Activated naive CD8-positive, alpha-beta T cell (primary cell): Measurements from ENCODE around the gene ABCC6.
"Not testable (repeated sequence)": the region's sequence is repeated elsewhere in the genome, so short reads cannot be mapped to it uniquely, and the experiment has no call there.

Source experiments
- H3K27ac Mint-ChIP-seq: one replicate; pipeline ENCODE4 v1.8.0; 2021; ENCODE audit warnings: mixed read lengths
- H3K27me3 Mint-ChIP-seq: one replicate; pipeline ENCODE4 v1.8.0; 2021; ENCODE audit warnings: mixed read lengths
- H3K36me3 Mint-ChIP-seq: one replicate; pipeline ENCODE4 v1.8.0; 2021; ENCODE audit warnings: mixed read lengths
- H3K4me1 Mint-ChIP-seq: one replicate; pipeline ENCODE4 v1.8.0; 2021; ENCODE audit warnings: low read depth, mixed read lengths
- H3K4me3 Mint-ChIP-seq: one replicate; pipeline ENCODE4 v1.8.0; 2021; ENCODE audit warnings: mild to moderate bottlenecking, mixed read lengths
- H3K9me3 Mint-ChIP-seq: one replicate; pipeline ENCODE4 v1.8.0; 2021; ENCODE audit warnings: low read depth, mixed read lengths

ABCC6 gene

GRCh38 chr16:16205864-16206263 is 17.4 kb downstream of the ABCC6 start:
- not testable (repeated sequence) for H3K27me3 Mint-ChIP-seq, H3K4me1 Mint-ChIP-seq, H3K4me3 Mint-ChIP-seq, H3K27ac Mint-ChIP-seq, H3K36me3 Mint-ChIP-seq, H3K9me3 Mint-ChIP-seq

GRCh38 chr16:16204552-16204951 is 18.7 kb downstream of the ABCC6 start:
- not testable (repeated sequence) for H3K27me3 Mint-ChIP-seq, H3K36me3 Mint-ChIP-seq, H3K4me1 Mint-ChIP-seq, H3K4me3 Mint-ChIP-seq, H3K27ac Mint-ChIP-seq, H3K9me3 Mint-ChIP-seq

GRCh38 chr16:16203494-16203893 is 19.8 kb downstream of the ABCC6 start:
- H3K9me3 Mint-ChIP-seq, H3K27me3 Mint-ChIP-seq, H3K36me3 Mint-ChIP-seq, H3K4me1 Mint-ChIP-seq, H3K27ac Mint-ChIP-seq, H3K4me3 Mint-ChIP-seq: not testable (repeated sequence)

GRCh38 chr16:16202400-16203143 is 20.7 kb downstream of the ABCC6 start:
- H3K36me3 Mint-ChIP-seq, H3K27ac Mint-ChIP-seq, H3K27me3 Mint-ChIP-seq, H3K4me3 Mint-ChIP-seq, H3K9me3 Mint-ChIP-seq, H3K4me1 Mint-ChIP-seq: not testable (repeated sequence)

GRCh38 chr16:16201880-16202279 is 21.4 kb downstream of the ABCC6 start:
- not testable (repeated sequence) for H3K36me3 Mint-ChIP-seq, H3K27ac Mint-ChIP-seq, H3K4me3 Mint-ChIP-seq

DNA sequence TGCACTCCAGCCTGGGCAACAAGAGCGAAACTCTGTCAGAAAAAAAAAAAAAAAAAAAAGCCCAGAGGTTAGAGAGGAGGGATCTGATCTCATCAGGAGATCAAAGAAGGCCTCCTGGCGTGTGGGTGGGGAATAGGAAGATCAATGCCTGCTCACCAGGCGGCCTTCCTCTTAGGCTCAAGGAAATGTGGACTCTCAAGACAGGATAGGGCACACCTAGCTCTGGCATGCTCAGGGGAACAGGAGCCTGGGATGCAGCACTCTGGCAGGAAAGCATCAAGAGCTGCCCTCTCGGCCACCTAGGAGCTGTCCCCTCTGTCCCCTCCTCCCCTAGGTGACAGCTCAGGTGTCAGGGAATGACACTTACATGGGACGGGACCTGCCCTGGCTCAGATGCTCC is 22.9 kb downstream of the ABCC6 start:
- H3K4me1 Mint-ChIP-seq, H3K36me3 Mint-ChIP-seq, H3K27ac Mint-ChIP-seq: not testable (repeated sequence)

More at GRCh38 chr16:16201880-16202279, 21.4 kb downstream of the ABCC6 start:
- not testable (repeated sequence) for H3K4me1 Mint-ChIP-seq, H3K27me3 Mint-ChIP-seq, H3K9me3 Mint-ChIP-seq

DNA sequence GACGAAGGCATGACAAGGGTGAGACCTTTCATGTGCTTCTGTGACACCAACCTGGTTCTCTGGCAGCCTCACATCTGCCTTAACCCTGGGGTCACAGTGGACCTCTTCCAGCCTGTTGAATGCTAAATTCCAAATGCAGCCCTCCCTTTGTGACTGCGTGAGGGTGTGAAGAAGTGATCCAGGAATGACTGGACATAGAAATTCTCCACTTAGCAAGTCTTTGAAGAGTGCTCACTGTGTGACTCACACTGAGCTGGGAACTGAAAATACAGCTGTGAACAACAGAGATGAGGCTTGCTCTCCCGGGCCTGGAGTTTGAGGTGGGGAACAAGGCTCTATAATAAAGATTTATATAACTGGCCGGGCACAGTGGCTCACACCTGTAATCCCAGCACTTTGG is 23.9 kb downstream of the ABCC6 start:
- H3K27me3 Mint-ChIP-seq, H3K4me3 Mint-ChIP-seq: not testable (repeated sequence)

More for the DNA sequence above, 22.9 kb downstream of the ABCC6 start:
- not testable (repeated sequence) for H3K4me3 Mint-ChIP-seq, H3K27me3 Mint-ChIP-seq, H3K9me3 Mint-ChIP-seq

GRCh38 chr16:16197966-16198365 is 25.3 kb downstream of the ABCC6 start:
- Mint-ChIP-seq H3K36me3 (no peaks in the 10 kb centered on the region), H3K9me3 (no peaks in the 10 kb centered on the region), H3K27ac (no peak overlapping the region), H3K4me3 (no peak overlapping the region), H3K4me1 (peaks cover 6% of the 10 kb centered on the region), H3K27me3 (no peaks in the 10 kb centered on the region)

More for the DNA sequence above, 23.9 kb downstream of the ABCC6 start:
- not testable (repeated sequence) for H3K4me1 Mint-ChIP-seq, H3K9me3 Mint-ChIP-seq, H3K36me3 Mint-ChIP-seq, H3K27ac Mint-ChIP-seq

- Mint-ChIP-seq H3K27ac (no peak overlapping the region), H3K27me3 (no peaks in the 10 kb centered on the region), H3K9me3 (no peaks in the 10 kb centered on the region), H3K4me3 (no peak overlapping the region), H3K36me3 (no peaks in the 10 kb centered on the region), H3K4me1 (peaks cover 6% of the 10 kb centered on the region)
These were observed 26.0 kb downstream of the ABCC6 start for GRCh38 chr16:16197331-16197730.

- Mint-ChIP-seq H3K4me3 (no peak overlapping the region), H3K27ac (no peak overlapping the region), H3K36me3 (no peaks in the 10 kb centered on the region), H3K9me3 (no peaks in the 10 kb centered on the region), H3K27me3 (no peaks in the 10 kb centered on the region), H3K4me1 (peaks cover 6% of the 10 kb centered on the region)
These were observed 27.2 kb downstream of the ABCC6 start for GRCh38 chr16:16196099-16196498.

DNA sequence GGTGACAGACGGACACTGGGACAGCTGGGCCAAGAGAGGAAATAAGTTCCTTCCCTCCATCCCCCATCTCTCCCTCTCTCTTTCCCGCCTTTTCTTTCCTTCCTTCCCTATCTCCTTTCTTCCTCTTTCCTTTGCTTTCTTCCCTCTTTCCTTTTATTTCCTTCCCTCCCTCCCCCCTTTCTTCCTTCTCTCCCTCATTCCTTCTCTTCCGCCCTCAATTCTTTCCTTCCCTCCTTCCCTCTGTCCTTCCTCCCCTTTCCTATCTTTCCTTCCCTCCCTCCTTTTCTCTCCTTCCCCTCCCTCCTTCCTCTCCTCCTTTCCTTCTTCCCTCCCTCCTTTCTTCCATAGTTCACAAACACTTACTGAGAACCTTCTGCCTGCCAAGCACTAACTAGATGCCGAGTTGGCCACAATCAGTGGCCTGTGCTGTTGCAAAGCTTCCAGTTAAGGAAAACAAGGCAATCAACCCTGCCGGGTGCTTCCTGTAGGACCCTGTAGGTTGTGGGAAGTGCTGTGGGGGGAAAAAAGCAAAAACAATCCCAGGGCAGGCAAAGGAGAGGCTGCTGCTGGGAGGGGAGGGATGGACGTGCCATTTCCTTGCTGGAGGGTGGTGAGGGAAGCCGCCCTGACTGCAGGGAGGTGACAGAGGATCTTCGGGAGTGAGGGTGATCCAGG is 31.7 kb downstream of the ABCC6 start:
- Mint-ChIP-seq H3K27ac (no peak overlapping the region), H3K9me3 (no peaks in the 10 kb centered on the region), H3K4me3 (no peak overlapping the region), H3K27me3 (peaks cover 2% of the 10 kb centered on the region), H3K4me1 (no peaks in the 10 kb centered on the region), H3K36me3 (no peaks in the 10 kb centered on the region)

- not testable (repeated sequence) for H3K4me1 Mint-ChIP-seq, H3K27ac Mint-ChIP-seq, H3K9me3 Mint-ChIP-seq, H3K36me3 Mint-ChIP-seq, H3K4me3 Mint-ChIP-seq, H3K27me3 Mint-ChIP-seq
These were observed 32.3 kb downstream of the ABCC6 start for GRCh38 chr16:16190966-16191365.

DNA sequence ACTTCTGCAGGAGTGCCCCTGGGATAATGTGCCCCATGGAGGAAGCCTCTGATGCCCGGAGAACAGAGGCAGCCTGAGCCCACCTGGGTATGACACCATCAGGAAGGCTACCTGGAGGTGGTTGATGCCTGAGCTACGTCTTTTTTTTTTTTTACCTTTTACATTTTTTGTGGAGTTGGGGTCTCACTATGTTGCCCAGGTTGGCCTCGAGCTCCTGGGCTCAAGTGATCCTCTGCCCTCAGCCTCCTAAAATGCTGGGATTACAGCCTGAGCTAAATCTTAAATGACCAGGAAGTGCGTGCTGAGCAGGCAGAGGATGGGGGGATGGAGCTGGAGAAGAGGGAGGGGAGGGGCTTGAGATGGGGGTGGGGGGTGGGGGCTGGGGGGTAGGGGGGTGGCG is 32.7 kb downstream of the ABCC6 start:
- Mint-ChIP-seq H3K27me3 (peaks cover 2% of the 10 kb centered on the region), H3K9me3 (no peaks in the 10 kb centered on the region), H3K4me3 (no peak overlapping the region), H3K27ac (no peak overlapping the region), H3K36me3 (no peaks in the 10 kb centered on the region), H3K4me1 (no peaks in the 10 kb centered on the region)

DNA sequence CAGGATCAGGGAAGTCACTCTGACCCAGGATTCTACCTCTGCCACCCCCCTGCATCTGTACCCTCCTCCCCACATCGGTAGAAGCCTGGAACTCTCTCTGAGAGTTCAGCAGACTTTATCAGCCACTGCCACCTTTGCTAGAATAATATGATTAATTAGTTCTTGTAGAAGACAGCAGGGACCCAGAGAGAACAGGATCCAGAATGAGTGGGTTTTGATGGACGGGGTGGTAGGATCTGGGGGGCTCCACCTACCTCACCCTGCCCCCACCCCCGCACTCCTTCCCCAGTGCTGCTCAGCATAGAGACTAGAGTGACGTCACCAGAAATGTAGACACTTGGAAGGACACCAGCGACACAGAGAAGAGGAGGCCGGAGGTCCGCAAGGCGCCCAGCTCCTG is 33.5 kb downstream of the ABCC6 start:
- H3K4me3 Mint-ChIP-seq: no peak overlapping the region
- H3K4me1 Mint-ChIP-seq: no peaks in the 10 kb centered on the region
- H3K27ac Mint-ChIP-seq: no peak overlapping the region
- H3K27me3 Mint-ChIP-seq: peaks cover 2% of the 10 kb centered on the region
- H3K9me3 Mint-ChIP-seq: no peaks in the 10 kb centered on the region
- no peaks in the 10 kb centered on the region for H3K36me3 Mint-ChIP-seq

DNA sequence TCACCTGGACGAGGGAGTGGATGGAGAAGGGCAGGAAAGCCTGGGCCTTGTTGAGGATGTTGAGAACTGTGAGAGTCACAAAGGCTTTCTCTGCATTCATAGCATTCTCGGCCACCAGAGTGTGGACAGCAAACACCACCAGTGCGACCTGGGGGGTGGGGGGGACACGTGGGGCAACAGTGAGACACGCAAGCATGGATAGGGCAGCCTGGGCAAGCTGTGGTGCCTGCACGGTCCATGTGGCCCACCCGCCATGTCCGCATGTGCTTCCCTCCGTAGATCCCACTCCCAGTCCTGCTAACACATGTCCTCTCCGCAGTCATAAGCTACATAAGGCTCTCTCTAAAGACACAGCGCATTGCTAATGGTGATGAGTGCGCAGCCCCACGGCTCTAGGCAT is 34.5 kb downstream of the ABCC6 start:
- no peak overlapping the region for H3K4me3 Mint-ChIP-seq
- no peak overlapping the region for H3K27ac Mint-ChIP-seq
- H3K27me3 Mint-ChIP-seq: peaks cover 2% of the 10 kb centered on the region
- no peaks in the 10 kb centered on the region for H3K36me3 Mint-ChIP-seq
- no peaks in the 10 kb centered on the region for H3K4me1 Mint-ChIP-seq
- no peaks in the 10 kb centered on the region for H3K9me3 Mint-ChIP-seq

DNA sequence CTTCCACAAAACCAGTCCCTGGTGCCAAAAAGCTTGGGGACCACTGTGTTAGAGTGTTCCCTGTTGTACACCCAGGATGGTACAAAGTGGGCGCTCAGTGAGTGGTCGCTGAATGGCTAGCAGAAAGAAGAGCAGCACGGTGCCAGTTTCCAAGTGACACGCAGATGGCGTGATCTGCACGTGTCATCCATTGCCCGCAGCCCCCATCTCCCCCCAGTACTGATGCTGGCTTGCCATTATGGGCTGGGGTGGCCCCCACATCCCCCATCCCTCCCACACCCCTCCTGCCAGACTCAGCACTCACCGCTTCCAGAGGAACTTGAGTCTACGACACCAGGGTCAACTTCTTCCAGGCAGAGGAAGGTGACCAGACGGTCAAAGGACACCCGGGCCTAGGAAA is 36.5 kb downstream of the ABCC6 start:
- Mint-ChIP-seq H3K4me1 (no peaks in the 10 kb centered on the region), H3K4me3 (no peak overlapping the region), H3K9me3 (no peaks in the 10 kb centered on the region), H3K36me3 (no peaks in the 10 kb centered on the region), H3K27ac (no peak overlapping the region), H3K27me3 (peaks cover 2% of the 10 kb centered on the region)
